Lung (tissue), 12 donors: ENCODE measurements around the gene CD22. TPM values are rescaled to one million over a fixed set of nuclear protein-coding genes. Genes with fewer than 3 reads are reported as not detected.

Experiments used
- ATAC-seq: fragments of 200-7000 bp; cut with Tn5 transposase; one replicate; pipeline ENCODE4 v1.9.1; 2020; ENCODE audit warnings: moderate number of reproducible peaks; ENCODE audit not compliant: insufficient read depth, low FRiP score
- DNase-seq, 3 donors: peaks; one replicate each; pipeline ENCODE4 v3.0.0-alpha.2; 2013 to 2017
- H3K27ac ChIP-seq, 2 donors: one replicate each; pipeline ENCODE4 v1.5.1; 2013; ENCODE audit warnings: mild to moderate bottlenecking in 2 of 2, moderate library complexity in 2 of 2, control low read depth in 1 of 2, inconsistent platforms in 1 of 2, low read depth in 1 of 2, low read length in 1 of 2
- H3K27me3 ChIP-seq, 3 donors: one replicate each; pipeline ENCODE4 v1.5.1; 2013; ENCODE audit warnings: low read length in 2 of 3; ENCODE audit not compliant: control insufficient read depth in 3 of 3, insufficient read depth in 3 of 3
- H3K36me3 ChIP-seq, 4 donors: one replicate each; pipeline ENCODE4 v1.5.1; 2013; ENCODE audit warnings: low read length in 4 of 4, mild to moderate bottlenecking in 1 of 4, moderate library complexity in 1 of 4; ENCODE audit not compliant: control insufficient read depth in 4 of 4, insufficient read depth in 4 of 4
- H3K4me1 ChIP-seq, 5 donors: one replicate each; pipeline ENCODE4 v1.5.1; 2013; ENCODE audit warnings: low read length in 5 of 5, mild to moderate bottlenecking in 2 of 5, moderate library complexity in 1 of 5; ENCODE audit not compliant: control insufficient read depth in 5 of 5, insufficient read depth in 5 of 5
- H3K4me3 ChIP-seq: one replicate; pipeline ENCODE4 v1.5.1; 2013; ENCODE audit warnings: mild to moderate bottlenecking, control low read depth, moderate library complexity
- H3K9ac ChIP-seq, 2 donors: one replicate each; pipeline ENCODE4 v1.5.1; 2013; ENCODE audit warnings: low read length in 2 of 2, control low read depth in 1 of 2; ENCODE audit not compliant: insufficient read depth in 1 of 2
- H3K9me3 ChIP-seq, 4 donors: one replicate each; pipeline ENCODE4 v1.5.1; 2013; ENCODE audit warnings: low read length in 3 of 4, mild to moderate bottlenecking in 1 of 4, moderate library complexity in 1 of 4; ENCODE audit not compliant: control insufficient read depth in 4 of 4, insufficient read depth in 3 of 4
- WGBS, 2 donors: extraction: QIAGEN DNeasy Blood & Tissue Kit; methylation state at CpG; one replicate each; pipeline ENCODE4 v1.1.7; 2013; 5-methylcytosine and 5-hydroxymethylcytosine counted together
- polyA plus RNA-seq, 2 donors: library from polyadenylated mRNA; stranded (reverse); fragments of 200-250 nt; gene quantifications; one replicate each; pipeline ENCODE4 v1.2.1, GENCODE V29; 2013
- total RNA-seq, 2 donors: library from RNA; depleted of rRNA in 1 of 2; stranded (reverse); fragments of >200 nt in 1 of 2; gene quantifications; one replicate each; pipeline ENCODE4 v1.2.1, GENCODE V29; 2014 to 2021
- TF ChIP-seq, protein P1 (sequence below): IDR thresholded peaks from 2 replicates; pipeline ENCODE4 v1.5.1; 2012; ENCODE audit warnings: mild to moderate bottlenecking; ENCODE audit errors: control extremely low read depth, extremely low read depth
- donor health status: control.
- donor health status: control.
- donor health status: Bipolar disorder and iron deficiency.
- donor health status: healthy.
- donor health status: DM: yes; HTN: yes; CAD: no.

The CD22 gene
- total and polyA plus RNA-seq, 4 donors = 4.7 to 53.8 (median 30.7) TPM

DNA sequence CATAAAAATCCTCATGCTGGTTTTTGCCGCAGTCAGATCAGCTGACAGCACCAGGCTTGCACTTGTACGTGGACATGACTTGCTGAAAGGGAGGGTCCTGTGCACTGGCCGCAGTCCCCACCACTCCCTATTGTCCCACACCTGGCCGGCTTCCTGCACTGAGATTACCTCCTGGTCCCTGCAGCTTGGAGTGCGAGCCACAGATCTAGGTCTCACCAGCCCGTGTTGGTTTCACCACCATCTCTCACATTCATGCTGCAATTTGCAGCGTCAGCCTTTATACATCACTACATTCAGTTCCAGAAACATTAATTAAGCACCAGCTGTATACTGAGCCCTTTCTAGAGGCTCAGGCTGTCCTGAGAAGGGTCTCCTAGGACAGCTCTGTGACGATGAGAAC is 15.0 kb upstream of the CD22 start:
- WGBS, 2 donors = 88 to 89% methylated on average over 8 of the region's 8 CpGs
- TF ChIP-seq, protein P1, sequence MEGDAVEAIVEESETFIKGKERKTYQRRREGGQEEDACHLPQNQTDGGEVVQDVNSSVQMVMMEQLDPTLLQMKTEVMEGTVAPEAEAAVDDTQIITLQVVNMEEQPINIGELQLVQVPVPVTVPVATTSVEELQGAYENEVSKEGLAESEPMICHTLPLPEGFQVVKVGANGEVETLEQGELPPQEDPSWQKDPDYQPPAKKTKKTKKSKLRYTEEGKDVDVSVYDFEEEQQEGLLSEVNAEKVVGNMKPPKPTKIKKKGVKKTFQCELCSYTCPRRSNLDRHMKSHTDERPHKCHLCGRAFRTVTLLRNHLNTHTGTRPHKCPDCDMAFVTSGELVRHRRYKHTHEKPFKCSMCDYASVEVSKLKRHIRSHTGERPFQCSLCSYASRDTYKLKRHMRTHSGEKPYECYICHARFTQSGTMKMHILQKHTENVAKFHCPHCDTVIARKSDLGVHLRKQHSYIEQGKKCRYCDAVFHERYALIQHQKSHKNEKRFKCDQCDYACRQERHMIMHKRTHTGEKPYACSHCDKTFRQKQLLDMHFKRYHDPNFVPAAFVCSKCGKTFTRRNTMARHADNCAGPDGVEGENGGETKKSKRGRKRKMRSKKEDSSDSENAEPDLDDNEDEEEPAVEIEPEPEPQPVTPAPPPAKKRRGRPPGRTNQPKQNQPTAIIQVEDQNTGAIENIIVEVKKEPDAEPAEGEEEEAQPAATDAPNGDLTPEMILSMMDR = no peak
- Histone ChIP-seq H3K36me3 (no peaks in the 10 kb centered on the region), H3K4me1 (peaks cover 0 to 42% (median 8%) of the 10 kb centered on the region in 5 donors), H3K9me3 (peaks cover 0 to 1% (median 0%) of the 10 kb centered on the region in 4 donors), H3K9ac (no peak overlapping the region), H3K27ac (no peak overlapping the region), H3K4me3 (no peak overlapping the region), H3K27me3 (no peaks in the 10 kb centered on the region)
- DNase-seq (no peak), ATAC-seq (no peak)

DNA sequence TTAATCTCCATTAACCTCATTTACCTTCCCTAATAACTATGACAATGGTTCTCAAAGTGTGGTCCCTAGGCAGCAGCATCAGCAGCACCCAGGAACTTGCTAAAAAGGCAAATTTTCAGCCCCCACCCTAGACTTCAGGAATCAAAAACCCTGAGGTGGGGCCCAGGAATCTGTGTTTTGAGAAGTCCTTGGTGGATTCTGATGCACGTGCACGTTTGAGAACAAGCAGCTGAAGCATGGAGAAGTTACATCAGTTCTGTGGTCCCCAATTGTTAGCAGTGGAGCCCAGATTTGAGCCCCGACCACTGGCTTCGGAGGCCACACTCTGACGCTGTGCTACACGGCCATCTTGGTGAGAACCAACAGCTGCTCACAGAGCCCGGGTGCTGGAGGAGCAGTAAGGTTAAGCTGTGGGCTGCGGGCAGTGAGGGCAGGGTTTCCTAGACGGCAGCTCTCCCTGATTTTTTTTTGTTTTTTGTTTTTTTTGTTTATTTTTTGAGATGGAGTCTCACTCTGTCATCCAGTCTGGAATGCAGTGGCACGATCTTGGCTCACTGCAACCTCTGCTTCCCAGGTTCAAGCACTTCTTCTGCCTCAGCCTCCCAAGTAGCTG is 14.0 kb upstream of the CD22 start:
- Histone ChIP-seq H3K9me3 (peaks cover 0 to 1% (median 0%) of the 10 kb centered on the region in 4 donors), H3K36me3 (no peaks in the 10 kb centered on the region), H3K4me3 (no peak overlapping the region), H3K27me3 (no peaks in the 10 kb centered on the region), H3K9ac (no peak overlapping the region), H3K4me1 (peaks cover 0 to 39% (median 7%) of the 10 kb centered on the region in 5 donors), H3K27ac (no peak overlapping the region)
- 78 to 83% methylated on average over 10 of the region's 10 CpGs for WGBS, 2 donors
- DNase-seq (no peak), ATAC-seq (no peak)
- TF ChIP-seq, protein P1 = no peak

DNA sequence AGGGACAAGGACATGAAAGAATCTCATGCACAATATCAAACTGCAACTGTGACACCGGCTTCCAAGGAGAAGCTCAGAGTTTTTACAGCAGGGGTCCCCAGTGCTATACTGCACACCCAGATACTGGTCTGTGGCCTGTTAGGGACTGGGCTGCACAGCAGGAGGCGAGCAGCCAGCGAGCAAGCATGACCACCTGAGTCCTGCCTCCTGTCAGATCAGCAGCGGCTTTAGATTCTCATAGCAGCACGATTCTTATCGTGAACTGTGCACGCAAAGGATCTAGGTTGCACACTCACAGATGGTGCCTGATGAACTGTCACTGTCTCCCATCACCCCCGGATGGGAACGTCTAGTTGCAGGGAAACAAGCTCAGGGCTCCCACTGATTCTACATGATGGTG is 13.1 kb upstream of the CD22 start:
- no peak for DNase-seq
- peaks cover 0 to 35% (median 7%) of the 10 kb centered on the region in 5 donors for H3K4me1 ChIP-seq
- no peaks in the 10 kb centered on the region for H3K27me3 ChIP-seq
- no peak overlapping the region for H3K4me3 ChIP-seq
- TF ChIP-seq, protein P1 = no peak
- WGBS, 2 donors = 81 to 89% methylated on average over 9 of the region's 9 CpGs
- H3K27ac ChIP-seq = no peak overlapping the region
- no peak overlapping the region for H3K9ac ChIP-seq
- ATAC-seq = no peak
- no peaks in the 10 kb centered on the region for H3K9me3 ChIP-seq
- no peaks in the 10 kb centered on the region for H3K36me3 ChIP-seq

DNA sequence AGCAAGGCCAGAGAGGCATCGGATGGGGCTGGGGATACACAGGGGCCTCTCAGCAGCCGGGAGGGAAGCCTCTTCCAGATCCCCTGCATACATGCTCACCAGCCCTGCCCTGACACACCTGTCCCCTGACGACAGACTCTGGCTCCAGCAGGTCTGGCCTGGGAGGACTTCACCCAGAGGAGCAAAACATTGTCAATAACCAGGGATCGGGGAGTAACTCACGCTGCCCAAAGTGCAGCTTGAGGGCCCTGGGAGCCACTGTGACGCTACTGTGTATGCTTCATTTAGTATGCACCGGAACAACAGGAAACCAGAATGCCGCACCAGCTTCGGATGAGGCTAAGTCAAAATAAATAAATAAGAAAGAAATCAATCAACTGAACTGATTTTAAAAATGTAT is 12.4 kb upstream of the CD22 start:
- no peak overlapping the region for H3K27ac ChIP-seq
- H3K9ac ChIP-seq = no peak overlapping the region
- TF ChIP-seq, protein P1 = no peak
- H3K4me3 ChIP-seq = no peak overlapping the region
- no peaks in the 10 kb centered on the region for H3K9me3 ChIP-seq
- no peak for ATAC-seq
- H3K27me3 ChIP-seq = no peaks in the 10 kb centered on the region
- WGBS, 2 donors = 84 to 91% methylated on average over 9 of the region's 9 CpGs
- peaks cover 0 to 32% (median 7%) of the 10 kb centered on the region in 5 donors for H3K4me1 ChIP-seq
- H3K36me3 ChIP-seq = no peaks in the 10 kb centered on the region
- no peak for DNase-seq
